MM.1S (cell line): ENCODE measurements around the gene L3MBTL4.

Experiments used
- CTCF ChIP-seq: fragments of 300-600 bp; sonication (generic); IDR thresholded peaks from 2 replicates; pipeline ENCODE4 v1.5.1; 2016; ENCODE audit warnings: antibody characterized with exemption, low read length, mixed read lengths
- EZH2 ChIP-seq: fragments of 300-600 bp; sonication (generic); optimal IDR thresholded peaks from 2 replicates; pipeline ENCODE3; 2017; ENCODE audit warnings: low read depth, mild to moderate bottlenecking, antibody characterized with exemption, low read length, mixed read lengths
- EZH2phosphoT487 ChIP-seq: fragments of 300-600 bp; sonication (generic); IDR thresholded peaks from 2 replicates; pipeline ENCODE4 v1.6.1; 2018; ENCODE audit warnings: antibody characterized with exemption, low read length

GRCh38 chr18:6412933-6413472 is 1.7 kb downstream of the L3MBTL4 start:
- TF ChIP-seq CTCF: no peak
- no peak for TF ChIP-seq EZH2phosphoT487
- no peak for TF ChIP-seq EZH2
